NCI-H187 (cell line): ENCODE data around the gene OR10A5.
"Not testable (repeated sequence)": the region's sequence is repeated elsewhere in the genome, so short reads cannot be mapped to it uniquely, and the experiment has no call there.

ENCODE experiments used
- DNase-seq, 2 experiments: peaks; one replicate each; lab custom pipeline; 2025; lab: John Stamatoyannopoulos, UW

Gene OR10A5

DNA sequence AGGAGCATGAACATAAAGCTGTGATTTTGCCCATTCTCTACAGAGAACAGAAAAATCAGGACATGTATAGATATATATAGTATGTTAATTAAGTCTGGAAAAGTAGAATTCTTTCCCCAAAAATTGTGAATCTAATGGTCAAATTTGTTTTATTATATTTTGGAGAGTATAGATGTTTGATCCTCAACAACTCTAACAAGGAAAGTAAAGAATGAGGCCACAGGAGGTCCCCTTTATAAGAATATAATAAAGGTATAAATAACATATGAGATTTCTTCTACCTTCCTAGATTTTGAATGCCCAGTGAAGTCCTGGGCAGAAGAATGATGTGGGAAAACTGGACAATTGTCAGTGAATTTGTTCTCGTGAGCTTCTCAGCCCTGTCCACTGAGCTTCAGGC is 30.8 kb downstream of the OR10A5 start, which contains the start of gene OR10A4:
OR10A4 (plus strand) TSS at position 301 of the 400 bp plus-strand sequence; CDS start at position 324, 23 bp downstream.
- DNase-seq = no peak

DNA sequence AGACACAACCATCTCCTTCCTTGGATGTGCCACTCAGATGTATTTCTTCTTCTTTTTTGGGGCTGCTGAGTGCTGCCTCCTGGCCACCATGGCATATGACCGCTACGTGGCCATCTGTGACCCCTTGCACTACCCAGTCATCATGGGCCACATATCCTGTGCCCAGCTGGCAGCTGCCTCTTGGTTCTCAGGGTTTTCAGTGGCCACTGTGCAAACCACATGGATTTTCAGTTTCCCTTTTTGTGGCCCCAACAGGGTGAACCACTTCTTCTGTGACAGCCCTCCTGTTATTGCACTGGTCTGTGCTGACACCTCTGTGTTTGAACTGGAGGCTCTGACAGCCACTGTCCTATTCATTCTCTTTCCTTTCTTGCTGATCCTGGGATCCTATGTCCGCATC is 31.4 kb downstream of the OR10A5 start:
- no peak for DNase-seq

- DNase-seq = no peak
These were observed 37.3 kb downstream of the OR10A5 start for GRCh38 chr11:6882751-6883150.

GRCh38 chr11:6887711-6888110 is 42.2 kb downstream of the OR10A5 start:
- DNase-seq = not testable (repeated sequence)

- DNase-seq = no peak
These were observed 43.3 kb downstream of the OR10A5 start for GRCh38 chr11:6888830-6889229.

- no peak for DNase-seq
These were observed 44.4 kb downstream of the OR10A5 start for GRCh38 chr11:6889835-6890234.

- DNase-seq = no peak
These were observed 46.9 kb downstream of the OR10A5 start, which contains the start of gene OR2D2 for GRCh38 chr11:6892400-6892799. OR2D2 (minus strand) TSS chr11:6892500; CDS start chr11:6892500, 0 bp downstream.

DNA sequence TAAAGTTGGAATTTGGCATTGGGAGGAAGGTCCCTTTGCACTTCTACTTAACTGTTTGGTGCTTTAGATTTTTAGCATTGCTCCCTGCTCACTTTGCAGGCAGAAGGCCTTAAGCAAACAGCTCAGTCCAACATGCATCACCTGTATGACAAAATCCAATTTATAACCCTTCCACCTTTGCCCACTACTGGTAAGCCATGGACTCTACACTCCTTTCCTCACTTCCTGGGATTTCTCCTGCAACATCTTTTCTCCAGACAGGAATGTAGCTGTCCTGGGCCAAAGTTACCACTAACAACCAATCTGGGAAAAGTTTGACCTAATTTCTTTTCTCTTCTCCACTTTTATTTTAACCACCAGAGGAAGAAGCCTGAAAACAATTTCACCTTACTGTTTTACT is 48.6 kb downstream of the OR10A5 start:
- DNase-seq = no peak

GRCh38 chr11:6895010-6895409 is 49.5 kb downstream of the OR10A5 start:
- no peak for DNase-seq
